HG03571 (cell line): ENCODE data around the gene PRICKLE1.

Experiments
- ATAC-seq: cut with Tn5 transposase; IDR thresholded peaks from one replicate; pipeline ENCODE4 v1.9.1; 2021; ENCODE audit not compliant: unreplicated experiment

The PRICKLE1 gene

DNA sequence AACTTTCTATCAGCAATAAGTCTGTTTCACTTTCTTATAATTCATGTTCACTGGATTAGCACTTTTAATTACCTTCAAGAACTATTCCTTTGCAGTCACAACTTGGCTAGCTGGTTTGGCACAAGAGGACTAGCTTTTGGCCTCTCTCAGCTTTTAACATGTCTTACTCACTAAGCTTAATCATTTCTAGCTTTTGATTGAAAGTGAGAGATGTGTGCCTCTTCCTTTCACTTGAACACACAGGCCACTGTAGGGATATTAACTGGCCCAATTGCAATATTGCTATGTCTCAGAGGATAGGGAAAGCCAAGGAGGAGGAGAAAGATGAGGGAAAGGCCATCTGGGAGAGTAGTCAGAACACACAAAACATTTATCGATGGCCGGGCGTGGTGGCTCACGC lies 92.7 kb downstream of the PRICKLE1 start:
- ATAC-seq = no peak

GRCh38 chr12:42495244-42495643 lies 94.3 kb downstream of the PRICKLE1 start:
- no peak for ATAC-seq

- ATAC-seq = no peak
Measured at GRCh38 chr12:42492267-42492666, 97.3 kb downstream of the PRICKLE1 start.

DNA sequence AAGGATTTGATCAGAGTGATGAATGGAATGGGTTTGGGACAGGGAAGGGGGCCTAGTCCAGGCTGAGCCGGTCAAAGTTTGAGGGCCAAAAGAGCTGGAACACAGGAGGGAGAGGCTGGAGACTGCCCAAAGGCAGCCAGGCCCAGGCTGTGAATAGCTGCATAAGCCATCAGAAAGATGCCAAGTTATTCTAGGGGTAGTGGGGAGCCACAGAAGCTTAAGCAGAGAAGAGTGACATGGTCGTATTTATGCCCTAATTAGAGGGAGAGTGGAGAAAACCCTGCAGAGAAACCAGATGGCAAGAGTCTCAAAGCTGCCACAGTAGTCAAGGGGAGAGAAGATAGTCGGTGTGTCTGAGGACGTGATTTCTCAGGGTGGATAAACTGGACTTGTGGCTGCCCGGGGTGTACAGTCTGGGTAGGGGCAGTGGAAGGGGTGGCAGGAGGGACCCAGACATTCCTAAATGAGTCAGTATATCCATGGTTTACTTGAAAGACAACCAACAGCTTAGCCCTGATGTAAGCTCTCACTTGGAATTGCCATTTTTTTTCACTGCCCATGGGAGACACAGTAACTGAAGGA lies 99.2 kb downstream of the PRICKLE1 start:
- no peak for ATAC-seq

DNA sequence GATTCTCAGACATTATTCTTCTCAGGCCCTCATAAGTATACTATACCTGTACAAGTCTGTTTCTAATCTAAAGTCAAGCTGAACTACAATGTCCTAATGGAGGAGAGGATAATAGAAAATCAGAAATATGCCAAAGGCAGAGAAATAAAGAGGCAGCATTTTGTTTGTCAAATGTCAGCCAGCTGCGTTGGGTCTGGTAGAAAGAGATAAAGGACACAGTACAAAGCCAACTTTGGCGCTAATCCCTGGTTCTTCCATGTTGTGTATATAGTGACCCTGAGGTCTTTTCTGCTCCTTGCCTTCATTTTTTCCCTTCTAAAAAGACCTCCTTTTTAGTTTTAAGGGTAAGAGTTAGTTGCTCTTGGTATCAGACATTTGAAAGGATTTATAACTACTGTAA lies 103.1 kb downstream of the PRICKLE1 start:
- no peak for ATAC-seq

DNA sequence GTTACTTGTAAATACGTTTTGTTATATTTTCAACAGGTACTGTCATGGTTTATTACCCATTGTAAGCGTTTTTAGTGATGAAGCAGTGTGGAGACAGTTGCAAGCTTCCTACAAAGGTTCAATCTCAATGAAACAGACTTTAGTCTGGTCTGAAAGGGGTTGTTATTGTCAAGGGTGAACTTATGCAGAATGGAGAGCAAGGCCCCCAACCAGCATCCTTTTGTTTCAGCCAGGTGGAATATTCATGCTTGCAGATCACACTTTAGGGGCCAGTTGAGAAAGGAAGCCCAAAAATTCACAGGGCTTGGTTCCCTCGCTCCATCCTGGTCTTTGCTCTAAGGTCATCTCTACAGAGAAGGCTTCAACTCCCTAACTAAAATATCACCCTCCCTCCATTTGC lies 103.7 kb downstream of the PRICKLE1 start:
- ATAC-seq = no peak

GRCh38 chr12:42484996-42485395 lies 104.5 kb downstream of the PRICKLE1 start:
- ATAC-seq = no peak

DNA sequence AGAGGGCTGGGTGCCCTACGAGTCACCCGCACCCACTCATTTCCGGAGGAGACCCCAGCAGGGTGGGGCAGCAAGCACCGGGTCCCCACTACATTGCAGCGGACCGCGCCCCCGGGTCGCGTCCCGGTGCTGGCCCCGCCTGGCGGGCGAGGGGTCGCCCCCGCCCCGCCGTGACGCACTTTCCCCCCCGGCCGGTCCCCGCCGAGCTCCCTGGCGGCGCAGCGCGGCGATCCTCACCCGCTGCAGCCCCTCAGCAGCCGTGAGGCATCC lies 106.1 kb downstream of the PRICKLE1 start:
- peak; percentile 24 for ATAC-seq

DNA sequence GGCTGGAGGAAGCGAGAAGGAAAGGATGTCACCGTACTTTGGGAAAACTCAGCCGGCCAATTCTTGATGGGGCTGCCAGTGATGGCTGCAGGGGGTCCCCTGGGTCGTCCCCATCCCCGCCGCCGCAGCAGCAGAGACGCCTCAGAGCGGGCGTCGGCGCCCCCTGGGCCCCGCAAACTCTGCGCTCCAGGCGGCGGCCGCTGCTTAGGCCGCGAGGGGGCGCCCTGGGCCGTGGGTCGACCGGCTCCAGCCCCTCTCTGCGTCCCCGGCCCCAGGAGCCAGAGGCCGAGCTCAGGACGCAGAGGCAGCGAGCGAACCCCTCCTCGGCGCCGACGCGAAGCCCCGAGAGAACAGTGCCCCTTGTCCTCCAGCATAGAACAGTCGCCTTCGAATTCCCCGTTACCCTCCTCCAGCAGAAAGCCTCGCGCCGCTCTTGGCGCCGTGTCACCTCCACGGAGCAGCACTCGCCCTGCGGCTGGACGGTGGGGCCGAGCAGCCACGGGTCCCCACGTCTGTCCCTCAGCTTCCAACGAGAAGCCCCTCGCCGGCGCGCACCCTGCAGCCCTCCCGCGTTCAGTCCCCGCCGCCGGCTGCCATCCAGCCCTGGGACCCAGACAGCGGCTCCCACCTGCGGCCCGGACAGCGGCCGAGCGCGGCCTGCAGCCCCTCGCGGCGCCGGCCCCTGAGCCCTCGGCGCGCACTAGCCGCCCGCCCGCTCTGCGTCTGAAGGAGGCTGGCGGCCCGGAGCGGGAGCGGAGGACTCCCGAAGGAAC lies 106.6 kb downstream of the PRICKLE1 start:
- peak; percentile 79 for ATAC-seq

- no peak for ATAC-seq
Measured at GRCh38 chr12:42482041-42482747, 107.4 kb downstream of the PRICKLE1 start.

- ATAC-seq = no peak
Measured at GRCh38 chr12:42481368-42481767, 108.2 kb downstream of the PRICKLE1 start.

GRCh38 chr12:42477941-42478340 lies 111.6 kb downstream of the PRICKLE1 start:
- ATAC-seq = no peak

DNA sequence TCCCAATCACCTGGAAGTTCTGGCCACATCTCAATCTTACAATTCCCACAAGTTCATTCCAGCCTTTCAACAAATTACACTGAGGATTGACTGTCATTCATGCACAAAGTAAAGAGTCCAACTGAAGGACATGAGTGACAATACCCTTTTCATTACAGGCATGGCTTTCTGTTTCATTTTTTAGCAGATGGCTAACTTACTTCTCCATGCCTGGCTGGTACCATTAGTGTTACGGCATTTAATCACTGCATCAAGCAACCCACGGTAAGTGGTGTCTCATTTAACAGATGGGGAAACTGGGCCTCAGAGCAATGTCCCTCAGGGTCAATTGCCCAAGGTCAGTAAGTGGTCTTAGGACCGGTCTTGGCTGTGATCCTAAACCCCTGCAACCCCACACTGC lies 114.4 kb downstream of the PRICKLE1 start:
- no peak for ATAC-seq

DNA sequence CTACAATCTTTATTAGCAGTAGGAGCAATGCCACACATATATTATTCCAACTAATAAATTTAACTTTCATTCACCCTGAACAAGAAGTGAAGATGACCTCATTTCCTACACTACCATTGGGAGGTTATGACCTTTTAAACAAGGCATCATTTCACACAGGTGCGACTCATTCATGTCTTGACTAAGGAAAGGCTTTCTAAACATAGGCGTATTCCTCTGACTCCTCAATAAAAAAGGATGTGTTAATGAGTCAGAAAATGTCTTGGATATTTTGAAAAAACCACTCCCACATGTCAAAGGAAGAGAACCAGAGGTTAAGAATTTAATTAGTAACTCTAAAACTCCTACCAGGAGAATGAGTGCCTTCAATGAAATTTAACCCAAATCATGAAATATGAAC lies 115.2 kb downstream of the PRICKLE1 start:
- no peak for ATAC-seq

- ATAC-seq = no peak
Measured at GRCh38 chr12:42473561-42473960, 116.0 kb downstream of the PRICKLE1 start.

GRCh38 chr12:42473130-42473529 lies 116.4 kb downstream of the PRICKLE1 start:
- no peak for ATAC-seq

DNA sequence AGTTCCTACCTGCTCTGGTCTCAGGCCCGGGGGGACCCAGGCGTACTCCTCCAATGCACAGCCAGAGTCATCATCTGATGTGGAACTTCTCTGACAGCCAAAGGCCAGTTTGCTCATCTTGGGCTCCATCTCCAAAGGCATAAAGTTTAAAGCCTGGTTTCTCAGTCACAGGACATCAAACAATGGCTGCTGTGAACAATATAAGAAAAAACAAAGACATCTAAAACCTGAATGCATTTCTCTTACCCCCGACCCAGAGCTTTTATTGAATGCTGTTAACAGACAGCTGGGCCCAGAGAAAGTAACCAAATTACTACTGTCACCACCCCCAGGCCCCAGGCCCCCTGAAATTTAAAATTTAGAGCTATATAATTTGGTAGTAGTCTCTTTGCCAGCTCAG lies 117.2 kb downstream of the PRICKLE1 start:
- no peak for ATAC-seq

GRCh38 chr12:42469355-42470175 lies 120.0 kb downstream of the PRICKLE1 start:
- peak; percentile 98 for ATAC-seq

GRCh38 chr12:42468921-42469320 lies 120.6 kb downstream of the PRICKLE1 start:
- no peak for ATAC-seq

GRCh38 chr12:42468341-42468821 lies 121.2 kb downstream of the PRICKLE1 start:
- ATAC-seq = no peak

- no peak for ATAC-seq
Measured at GRCh38 chr12:42463671-42464070, 125.9 kb downstream of the PRICKLE1 start.
